ENCODE data around the gene CD8B. TPM values are rescaled to one million over a fixed set of nuclear protein-coding genes. Genes with fewer than 3 reads are reported as not detected.
A peak's percentile ranks its signal among the peaks of the same experiment; 100 is the strongest.
"Not testable (repeated sequence)": the region's sequence is repeated elsewhere in the genome, so short reads cannot be mapped to it uniquely, and the experiment has no call there.

Gene CD8B
- 100 to 1,000 TPM in 3 of 5 donors, 10 to 100 TPM in 2; 50.8 to 206 (median 117) TPM for total RNA-seq
- total RNA-seq (2013), result 177 TPM
- total RNA-seq, result 13.8 to 287 (median 70.6) reads per million in 29 experiments

DNA sequence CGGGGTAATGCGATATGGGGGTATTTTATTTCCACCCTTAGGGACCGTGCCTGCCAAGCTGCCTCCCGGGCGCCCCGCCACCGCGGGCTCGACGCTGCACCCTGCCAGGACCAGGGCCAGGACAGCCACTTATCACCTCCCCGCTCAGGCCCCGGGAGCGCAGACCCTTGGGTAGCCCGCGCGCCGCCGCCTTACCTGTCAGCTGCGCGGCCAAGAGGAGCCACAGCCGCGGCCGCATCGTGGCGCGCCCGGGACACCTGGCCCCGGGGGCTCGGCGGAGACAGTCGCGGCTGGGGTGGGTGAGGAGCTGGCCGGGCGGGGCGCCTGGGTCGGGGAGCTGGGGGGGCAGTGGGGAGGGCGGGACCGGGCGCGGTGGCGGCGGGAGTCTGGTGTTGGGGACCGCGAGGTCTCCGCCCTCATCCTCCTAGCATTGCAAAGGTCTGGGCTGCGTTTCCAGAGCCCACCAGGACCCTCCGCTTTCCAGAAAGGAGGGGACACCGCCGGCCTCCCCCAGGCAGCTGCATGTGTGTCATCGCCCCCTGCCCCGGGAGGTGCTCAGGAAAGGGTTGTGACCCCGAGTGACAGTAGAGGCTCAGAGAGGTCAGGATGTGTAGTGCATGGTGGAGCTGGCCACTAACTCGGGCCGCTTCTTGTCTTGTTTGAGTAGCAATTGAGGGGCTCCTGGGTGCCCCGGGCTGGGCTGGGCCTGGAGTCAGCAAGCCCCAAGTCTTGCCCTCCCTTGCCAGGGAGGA lies at the start of gene CD8B:
Gene CD8B, minus strand, starts transcription at position 259 of the 752 bp plus-strand sequence. Its CDS starts 21 bp downstream, at position 238.
- CTCF ChIA-PET, result not testable (repeated sequence)
- peak within 1 kb of the TSS; percentile 58 to 87 for H3K27ac Mint-ChIP-seq

DNA sequence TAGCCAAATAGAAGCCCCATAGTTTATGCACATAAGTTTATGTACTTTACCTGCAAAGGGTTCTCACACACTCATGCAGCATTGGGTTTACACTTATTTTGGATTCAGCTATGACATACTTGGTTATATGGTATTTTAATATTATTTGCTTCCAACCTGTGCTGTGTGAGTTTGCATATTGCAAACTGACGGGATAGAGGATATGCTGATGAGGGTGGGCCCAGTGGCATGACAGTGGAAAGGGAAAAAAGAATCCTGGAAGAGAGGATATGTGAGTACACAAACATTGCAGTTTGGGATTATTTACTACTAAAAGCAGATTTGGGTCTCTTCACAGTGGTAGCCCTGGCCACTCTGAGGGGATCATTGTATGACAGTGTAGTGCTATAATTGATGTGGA lies 44.2 kb upstream of the CD8B start:
- H3K9me3 Mint-ChIP-seq; DNase-seq; H3K4me3 ChIP-seq (ENCODE audit: control insufficient read depth in 1 of 2, extremely low read depth in 1 of 2, low read length in 1 of 2); H3K36me3 Mint-ChIP-seq; ATAC-seq (replicated peaks in 1 of 4); H3K4me1 Mint-ChIP-seq; H3K27me3 ChIP-seq (replicated peaks in 1 of 2; ENCODE audit: control insufficient read depth in 2 of 2, extremely low read depth in 1 of 2, insufficient read depth in 2 of 2, low read length in 1 of 2); CTCF ChIA-PET; H3K36me3 ChIP-seq (ENCODE audit: control insufficient read depth in 2 of 2, extremely low read depth in 1 of 2, insufficient read depth in 1 of 2, low read length in 1 of 2); H3K4me1 ChIP-seq (ENCODE audit: control insufficient read depth in 1 of 2, extremely low read depth in 1 of 2, insufficient read depth in 2 of 2, low read length in 2 of 2); H3K27ac ChIP-seq (ENCODE audit: low read length); H3K4me3 Mint-ChIP-seq; H3K27me3 Mint-ChIP-seq; H3K9me3 ChIP-seq; POLR2A ChIA-PET; H3K27ac Mint-ChIP-seq: not testable (repeated sequence)
- no CpG with 5 or more reads among the region's 1 CpG for whole genome bisulfite sequencing (ENCODE audit: insufficient coverage)

More for the DNA sequence above, at the start of gene CD8B:
- DNase-seq, result peak in 4 of 35 experiments; percentile 6 to 26 (median 20)
- peak within 1 kb of the TSS; percentile 45 to 52 for H3K4me3 ChIP-seq (ENCODE audit: control insufficient read depth in 1 of 2, extremely low read depth in 1 of 2, low read length in 1 of 2)
- H3K36me3 ChIP-seq (ENCODE audit: control insufficient read depth in 2 of 2, extremely low read depth in 1 of 2, insufficient read depth in 1 of 2, low read length in 1 of 2); H3K27me3 ChIP-seq (replicated peaks in 1 of 2; ENCODE audit: control insufficient read depth in 2 of 2, extremely low read depth in 1 of 2, insufficient read depth in 2 of 2, low read length in 1 of 2); H3K4me1 Mint-ChIP-seq; H3K27ac ChIP-seq (ENCODE audit: low read length); H3K4me1 ChIP-seq (ENCODE audit: control insufficient read depth in 1 of 2, extremely low read depth in 1 of 2, insufficient read depth in 2 of 2, low read length in 2 of 2); H3K36me3 Mint-ChIP-seq; H3K9me3 ChIP-seq; POLR2A ChIA-PET; H3K9me3 Mint-ChIP-seq: not testable (repeated sequence)
- peak; percentile 52 to 65 (median 55) for ATAC-seq (replicated peaks in 1 of 4)
- WGBS (ENCODE audit: insufficient coverage), result 8% methylated on average over 21 of the region's 55 CpGs
- H3K27me3 Mint-ChIP-seq, result peaks cover 0 to 22% of the 10 kb centered on the region in 2 donors
- H3K4me3 Mint-ChIP-seq, result peak within 1 kb of the TSS; percentile 73 to 84 (median 76)

DNA sequence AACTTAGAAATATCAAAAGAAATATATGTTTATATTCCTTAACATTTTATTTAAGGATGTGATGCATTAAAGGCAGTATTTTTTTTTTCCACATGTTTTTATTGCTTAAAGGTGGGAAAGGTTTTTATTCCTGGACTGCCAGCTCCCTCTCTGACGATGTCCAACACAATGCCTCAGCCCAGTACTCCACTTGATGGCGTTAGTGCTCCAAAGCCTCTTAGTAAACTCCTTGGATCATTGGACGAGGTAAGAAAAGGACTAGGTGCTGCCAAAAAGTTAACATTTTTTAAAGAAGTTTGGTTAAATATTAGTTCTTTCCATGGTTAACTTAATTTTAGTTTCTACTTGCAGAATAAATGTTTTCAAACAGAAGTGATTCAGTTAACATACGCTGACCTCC lies 39.0 kb upstream of the CD8B start:
- H3K9me3 Mint-ChIP-seq; H3K27me3 Mint-ChIP-seq; H3K4me3 Mint-ChIP-seq; H3K27ac ChIP-seq (ENCODE audit: low read length); H3K4me1 ChIP-seq (ENCODE audit: control insufficient read depth in 1 of 2, extremely low read depth in 1 of 2, insufficient read depth in 2 of 2, low read length in 2 of 2); H3K4me3 ChIP-seq (ENCODE audit: control insufficient read depth in 1 of 2, extremely low read depth in 1 of 2, low read length in 1 of 2); H3K36me3 ChIP-seq (ENCODE audit: control insufficient read depth in 2 of 2, extremely low read depth in 1 of 2, insufficient read depth in 1 of 2, low read length in 1 of 2); POLR2A ChIA-PET; ATAC-seq (replicated peaks in 1 of 4); H3K27me3 ChIP-seq (replicated peaks in 1 of 2; ENCODE audit: control insufficient read depth in 2 of 2, extremely low read depth in 1 of 2, insufficient read depth in 2 of 2, low read length in 1 of 2); H3K36me3 Mint-ChIP-seq; H3K4me1 Mint-ChIP-seq; CTCF ChIA-PET; H3K9me3 ChIP-seq; H3K27ac Mint-ChIP-seq; DNase-seq: not testable (repeated sequence)
- WGBS (ENCODE audit: insufficient coverage), result no CpG with 5 or more reads among the region's 4 CpGs

DNA sequence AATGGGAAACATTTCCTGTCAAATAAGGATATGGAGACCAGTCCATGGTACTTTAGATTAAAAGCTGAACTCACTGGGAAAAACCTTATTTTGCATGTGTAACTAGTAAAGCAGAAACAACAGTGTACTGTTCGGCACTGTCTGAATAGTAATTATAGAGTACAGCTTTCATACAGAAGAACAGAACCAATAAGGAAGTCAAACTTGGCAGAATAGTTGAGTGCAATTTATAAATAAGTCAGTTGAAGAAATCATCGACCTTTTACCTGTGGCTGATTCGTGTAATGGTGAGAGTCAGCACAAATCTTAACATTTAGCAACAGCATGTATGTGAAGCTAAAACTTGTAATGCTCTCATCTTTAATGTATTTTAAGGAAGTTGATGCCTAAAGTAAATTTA lies 24.3 kb upstream of the CD8B start:
- H3K4me3 ChIP-seq (ENCODE audit: control insufficient read depth in 1 of 2, extremely low read depth in 1 of 2, low read length in 1 of 2); H3K36me3 ChIP-seq (ENCODE audit: control insufficient read depth in 2 of 2, extremely low read depth in 1 of 2, insufficient read depth in 1 of 2, low read length in 1 of 2); ATAC-seq (replicated peaks in 1 of 4); H3K36me3 Mint-ChIP-seq; H3K4me3 Mint-ChIP-seq; CTCF ChIA-PET; POLR2A ChIA-PET; H3K27ac Mint-ChIP-seq; H3K27ac ChIP-seq (ENCODE audit: low read length); H3K4me1 ChIP-seq (ENCODE audit: control insufficient read depth in 1 of 2, extremely low read depth in 1 of 2, insufficient read depth in 2 of 2, low read length in 2 of 2); H3K27me3 Mint-ChIP-seq; H3K27me3 ChIP-seq (replicated peaks in 1 of 2; ENCODE audit: control insufficient read depth in 2 of 2, extremely low read depth in 1 of 2, insufficient read depth in 2 of 2, low read length in 1 of 2); DNase-seq; H3K4me1 Mint-ChIP-seq; H3K9me3 ChIP-seq; H3K9me3 Mint-ChIP-seq: not testable (repeated sequence)
- WGBS (ENCODE audit: insufficient coverage), result no CpG with 5 or more reads among the region's 3 CpGs

DNA sequence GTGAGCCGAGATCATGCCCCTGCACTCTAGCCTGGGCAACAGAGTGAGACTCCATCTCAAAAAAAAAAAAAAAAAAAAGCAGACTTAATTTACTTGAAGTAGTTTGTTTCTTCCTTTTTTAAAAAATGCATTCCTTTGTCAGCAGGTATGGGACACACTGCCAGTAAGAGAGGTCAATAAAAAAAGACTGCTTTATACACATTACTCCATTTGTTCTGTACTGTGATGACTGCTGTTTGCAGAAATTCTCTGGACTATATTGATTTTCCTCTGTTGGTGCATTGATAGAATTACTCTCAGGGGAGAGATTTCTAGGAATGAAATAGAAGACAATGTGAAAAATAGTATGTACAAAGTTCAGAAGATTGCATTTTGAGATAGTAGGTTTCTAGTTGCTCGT lies 21.2 kb upstream of the CD8B start:
- not testable (repeated sequence) for H3K27me3 ChIP-seq (replicated peaks in 1 of 2; ENCODE audit: control insufficient read depth in 2 of 2, extremely low read depth in 1 of 2, insufficient read depth in 2 of 2, low read length in 1 of 2); H3K4me1 Mint-ChIP-seq; H3K27me3 Mint-ChIP-seq; H3K4me3 Mint-ChIP-seq; H3K36me3 ChIP-seq (ENCODE audit: control insufficient read depth in 2 of 2, extremely low read depth in 1 of 2, insufficient read depth in 1 of 2, low read length in 1 of 2); H3K27ac ChIP-seq (ENCODE audit: low read length); ATAC-seq (replicated peaks in 1 of 4); H3K9me3 Mint-ChIP-seq; H3K27ac Mint-ChIP-seq; H3K4me3 ChIP-seq (ENCODE audit: control insufficient read depth in 1 of 2, extremely low read depth in 1 of 2, low read length in 1 of 2); H3K36me3 Mint-ChIP-seq; H3K9me3 ChIP-seq; H3K4me1 ChIP-seq (ENCODE audit: control insufficient read depth in 1 of 2, extremely low read depth in 1 of 2, insufficient read depth in 2 of 2, low read length in 2 of 2); DNase-seq
- ChIA-PET POLR2A (interaction anchor here in 1 of 2 donors (0.6 kb wide), 1 partner anchor 134 kb away, joined by 3 read pairs; no protein-coding TSS in a partner anchor), CTCF (interaction anchor here in 1 of 2 donors (0.7 kb wide), 1 partner anchor 9 kb away, joined by 3 read pairs; no protein-coding TSS in a partner anchor)
- WGBS (ENCODE audit: insufficient coverage), result no CpG with 5 or more reads among the region's 2 CpGs

DNA sequence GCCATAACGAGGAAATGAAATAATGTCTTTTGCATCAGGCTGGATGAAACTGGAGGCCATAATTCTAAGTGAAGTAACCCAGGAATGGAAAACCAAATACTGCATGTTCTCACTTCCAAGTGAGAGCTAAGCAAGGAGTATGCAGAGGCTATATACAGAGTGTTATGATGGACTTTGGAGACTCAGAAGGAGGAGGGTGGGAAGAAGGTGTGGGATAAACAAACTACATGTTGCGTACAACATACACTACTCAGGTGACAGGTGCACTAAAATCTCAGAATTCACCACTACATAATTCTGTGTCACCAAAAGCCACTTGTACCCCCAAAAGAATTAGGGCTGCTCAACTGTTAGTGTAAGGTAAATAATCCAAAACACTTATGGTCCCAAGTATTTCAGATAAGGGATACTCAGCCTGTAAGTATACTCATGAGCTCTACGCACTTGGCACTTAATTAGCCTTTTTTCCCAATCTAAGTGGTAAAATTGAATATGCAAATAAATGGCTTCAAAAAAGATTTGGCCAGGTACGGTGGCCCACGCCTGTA lies 20.5 kb upstream of the CD8B start:
- ATAC-seq (replicated peaks in 1 of 4); H3K36me3 ChIP-seq (ENCODE audit: control insufficient read depth in 2 of 2, extremely low read depth in 1 of 2, insufficient read depth in 1 of 2, low read length in 1 of 2); H3K36me3 Mint-ChIP-seq; H3K27me3 ChIP-seq (replicated peaks in 1 of 2; ENCODE audit: control insufficient read depth in 2 of 2, extremely low read depth in 1 of 2, insufficient read depth in 2 of 2, low read length in 1 of 2); CTCF ChIA-PET; H3K4me3 Mint-ChIP-seq; H3K27ac Mint-ChIP-seq; H3K27me3 Mint-ChIP-seq; H3K4me3 ChIP-seq (ENCODE audit: control insufficient read depth in 1 of 2, extremely low read depth in 1 of 2, low read length in 1 of 2); H3K9me3 ChIP-seq; H3K9me3 Mint-ChIP-seq; DNase-seq; H3K4me1 Mint-ChIP-seq; H3K4me1 ChIP-seq (ENCODE audit: control insufficient read depth in 1 of 2, extremely low read depth in 1 of 2, insufficient read depth in 2 of 2, low read length in 2 of 2); POLR2A ChIA-PET; H3K27ac ChIP-seq (ENCODE audit: low read length): not testable (repeated sequence)
- WGBS (ENCODE audit: insufficient coverage), result no CpG with 5 or more reads among the region's 5 CpGs

Data from T-cell (primary cell).